ENCODE results near the gene SKA1. TPM values are rescaled to one million over a fixed set of nuclear protein-coding genes. Genes with fewer than 3 reads are reported as not detected.
"Not testable (repeated sequence)": the region's sequence is repeated elsewhere in the genome, so short reads cannot be mapped to it uniquely, and the experiment has no call there.

SKA1 gene
- total RNA-seq, 1 donor from 2014 or later = 0.15 TPM

- ATAC-seq = no peak
Measured at GRCh38 chr18:50428531-50429206, 53.8 kb downstream of the SKA1 start.

GRCh38 chr18:50429207-50429948, 54.5 kb downstream of the SKA1 start:
- ATAC-seq (peak; percentile 64), DNase-seq (ENCODE audit: low spot score) (no peak)

More at GRCh38 chr18:50428531-50429206, 53.8 kb downstream of the SKA1 start:
- DNase-seq (ENCODE audit: low spot score) = no peak

DNA sequence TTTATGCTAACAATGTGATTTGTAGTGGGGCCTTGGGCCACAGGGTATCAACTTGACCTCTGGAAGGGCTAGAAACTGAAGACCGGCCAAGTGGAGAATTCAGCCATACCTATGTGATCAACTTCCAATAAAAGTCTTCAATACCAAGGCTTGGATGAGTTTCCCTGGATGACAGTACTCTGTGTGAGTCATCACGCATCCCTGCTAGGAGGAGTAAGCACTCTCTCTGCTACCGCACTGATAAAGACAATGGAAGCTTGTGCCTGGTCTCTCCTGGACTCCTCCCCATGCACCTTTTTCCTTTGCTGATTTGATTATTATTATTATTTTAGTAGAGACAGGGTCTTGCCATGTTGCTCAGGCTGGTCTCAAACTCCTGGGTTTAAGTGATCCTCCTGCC, 58.1 kb downstream of the SKA1 start:
- no peak for DNase-seq (ENCODE audit: low spot score)
- ATAC-seq = no peak

GRCh38 chr18:50436742-50437141, 61.9 kb downstream of the SKA1 start:
- not testable (repeated sequence) for ATAC-seq; DNase-seq (ENCODE audit: low spot score)

DNA sequence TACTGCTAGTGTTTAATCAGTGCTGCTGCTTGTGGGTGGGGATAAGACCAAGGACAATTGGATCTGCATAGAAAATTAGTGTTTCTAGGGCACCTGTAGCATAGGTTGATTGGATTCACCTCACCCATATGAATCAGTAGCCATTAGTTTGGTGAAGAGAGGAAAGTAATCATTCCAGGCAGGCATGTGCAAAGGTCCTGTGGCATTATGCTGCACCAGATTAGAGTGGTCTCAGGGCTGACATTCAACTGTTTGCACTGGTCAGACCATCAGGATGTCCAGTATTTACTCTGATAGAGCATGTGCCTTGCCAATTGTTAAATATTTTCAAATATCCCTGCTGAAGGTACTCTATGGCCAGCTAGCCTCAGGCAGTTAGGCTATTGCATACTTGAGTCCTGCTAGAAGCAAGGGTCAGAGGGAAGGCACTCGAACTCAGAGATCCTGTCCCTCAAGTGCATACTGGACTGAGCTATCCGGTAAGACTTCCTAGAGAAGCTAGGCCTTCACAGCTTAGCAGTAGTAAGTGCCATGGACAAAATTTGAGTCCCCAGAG, 64.7 kb downstream of the SKA1 start:
- ATAC-seq (no peak), DNase-seq (ENCODE audit: low spot score) (no peak)

DNA sequence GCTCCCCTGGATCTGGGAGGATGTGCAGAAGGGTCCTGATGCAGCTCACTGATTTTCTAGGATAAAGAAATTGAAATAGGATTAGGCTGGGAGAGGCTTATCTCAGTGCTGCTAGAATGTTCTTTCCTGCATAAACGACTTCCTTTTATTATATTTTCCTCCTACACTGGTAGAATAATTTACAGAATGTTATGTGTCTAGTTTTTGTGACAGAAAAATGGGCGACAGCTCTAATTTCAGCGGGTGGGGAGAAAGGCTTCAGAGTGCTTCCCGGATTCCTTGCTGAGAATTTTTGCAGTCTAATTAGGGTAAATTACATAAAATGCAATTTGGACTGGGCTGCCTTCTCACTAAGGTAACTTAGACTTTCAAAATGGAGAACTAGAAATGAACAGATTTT, 66.2 kb downstream of the SKA1 start:
- DNase-seq (ENCODE audit: low spot score) (no peak), ATAC-seq (no peak)

GRCh38 chr18:50441501-50441900, 66.7 kb downstream of the SKA1 start:
- no peak for DNase-seq (ENCODE audit: low spot score)
- no peak for ATAC-seq

Other genes starting within 250 kb of the SKA1 start
- 16.1 TPM for gene MYO5B, start 179.9 kb upstream of the SKA1 start, total RNA-seq
- 0.25 TPM for gene CFAP53, start 108.6 kb upstream of the SKA1 start, total RNA-seq
- 33.6 TPM for gene MBD1, start 93.5 kb upstream of the SKA1 start, total RNA-seq
- 35.1 TPM for gene CXXC1, start 87.4 kb upstream of the SKA1 start, total RNA-seq
- gene MAPK4, start 185.0 kb downstream of the SKA1 start, total RNA-seq = 0.25 TPM

Measured in left lobe of liver (tissue), 2 donors.